Subcutaneous adipose tissue (tissue), 4 donors: ENCODE results near the gene OTOP3. TPM values are rescaled to one million over a fixed set of nuclear protein-coding genes. Genes with fewer than 3 reads are reported as not detected.

ENCODE experiments used
- total RNA-seq, 4 donors: library from RNA; depleted of rRNA; stranded (reverse); fragments of >200 nt; gene quantifications; one replicate each; pipeline ENCODE4 v1.1.0, GENCODE V29; 2016
- TF ChIP-seq, protein P1 (sequence below): fragments of 450-650 bp; IDR thresholded peaks from one replicate; pipeline ENCODE4 v1.5.1; 2016; ENCODE audit warnings: low read depth, mild to moderate bottlenecking, control low read depth, antibody characterized with exemption, moderate library complexity

The OTOP3 gene
- total RNA-seq, 4 donors from 2014 or later, result not detected

DNA sequence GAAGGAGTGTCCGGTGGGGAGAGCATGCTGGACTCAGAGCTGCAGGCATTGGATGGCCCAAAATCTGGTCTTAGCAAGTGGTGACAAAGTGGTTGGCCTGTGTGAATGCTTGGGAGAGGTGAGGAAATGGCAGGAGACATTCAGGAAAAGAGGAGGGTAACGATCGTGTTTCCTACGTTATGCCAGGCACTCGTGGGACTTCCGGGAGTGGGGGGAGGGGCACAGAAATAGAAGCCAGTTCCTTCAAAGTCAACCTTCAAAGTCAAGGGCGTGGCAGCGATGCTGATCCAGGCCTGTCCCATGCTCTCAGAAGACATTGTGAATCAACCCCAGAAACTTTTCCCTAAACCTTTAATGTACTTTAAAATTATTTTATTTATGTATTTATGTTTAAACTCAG lies 3.8 kb downstream of the OTOP3 start:
- TF ChIP-seq, protein P1, sequence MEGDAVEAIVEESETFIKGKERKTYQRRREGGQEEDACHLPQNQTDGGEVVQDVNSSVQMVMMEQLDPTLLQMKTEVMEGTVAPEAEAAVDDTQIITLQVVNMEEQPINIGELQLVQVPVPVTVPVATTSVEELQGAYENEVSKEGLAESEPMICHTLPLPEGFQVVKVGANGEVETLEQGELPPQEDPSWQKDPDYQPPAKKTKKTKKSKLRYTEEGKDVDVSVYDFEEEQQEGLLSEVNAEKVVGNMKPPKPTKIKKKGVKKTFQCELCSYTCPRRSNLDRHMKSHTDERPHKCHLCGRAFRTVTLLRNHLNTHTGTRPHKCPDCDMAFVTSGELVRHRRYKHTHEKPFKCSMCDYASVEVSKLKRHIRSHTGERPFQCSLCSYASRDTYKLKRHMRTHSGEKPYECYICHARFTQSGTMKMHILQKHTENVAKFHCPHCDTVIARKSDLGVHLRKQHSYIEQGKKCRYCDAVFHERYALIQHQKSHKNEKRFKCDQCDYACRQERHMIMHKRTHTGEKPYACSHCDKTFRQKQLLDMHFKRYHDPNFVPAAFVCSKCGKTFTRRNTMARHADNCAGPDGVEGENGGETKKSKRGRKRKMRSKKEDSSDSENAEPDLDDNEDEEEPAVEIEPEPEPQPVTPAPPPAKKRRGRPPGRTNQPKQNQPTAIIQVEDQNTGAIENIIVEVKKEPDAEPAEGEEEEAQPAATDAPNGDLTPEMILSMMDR, result no peak

DNA sequence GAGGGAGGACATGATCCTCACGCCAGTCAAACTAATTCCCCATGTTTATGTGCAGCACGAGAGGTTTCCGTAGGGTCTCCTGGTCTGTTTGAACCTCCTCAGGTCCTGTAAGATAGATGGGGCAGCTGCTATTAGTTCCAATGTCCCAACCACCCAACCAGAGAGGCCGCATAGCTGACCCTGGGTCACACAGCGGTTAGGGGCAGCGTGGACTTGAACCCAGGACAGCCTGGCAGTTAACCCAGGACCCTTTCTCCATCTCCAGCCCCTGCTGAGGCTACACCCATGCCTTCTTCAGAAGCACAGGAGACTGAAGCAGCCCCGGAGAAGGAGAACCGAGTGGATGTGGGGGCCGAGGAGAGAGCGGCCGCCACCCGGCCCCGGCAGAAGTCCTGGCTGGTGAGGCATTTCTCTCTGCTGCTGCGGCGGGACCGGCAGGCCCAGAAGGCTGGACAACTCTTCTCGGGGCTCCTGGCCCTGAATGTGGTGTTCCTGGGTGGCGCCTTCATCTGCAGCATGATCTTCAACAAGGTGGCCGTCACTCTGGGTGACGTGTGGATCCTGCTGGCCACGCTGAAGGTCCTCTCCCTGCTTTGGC lies 5.5 kb downstream of the OTOP3 start:
- TF ChIP-seq, protein P1, result no peak

DNA sequence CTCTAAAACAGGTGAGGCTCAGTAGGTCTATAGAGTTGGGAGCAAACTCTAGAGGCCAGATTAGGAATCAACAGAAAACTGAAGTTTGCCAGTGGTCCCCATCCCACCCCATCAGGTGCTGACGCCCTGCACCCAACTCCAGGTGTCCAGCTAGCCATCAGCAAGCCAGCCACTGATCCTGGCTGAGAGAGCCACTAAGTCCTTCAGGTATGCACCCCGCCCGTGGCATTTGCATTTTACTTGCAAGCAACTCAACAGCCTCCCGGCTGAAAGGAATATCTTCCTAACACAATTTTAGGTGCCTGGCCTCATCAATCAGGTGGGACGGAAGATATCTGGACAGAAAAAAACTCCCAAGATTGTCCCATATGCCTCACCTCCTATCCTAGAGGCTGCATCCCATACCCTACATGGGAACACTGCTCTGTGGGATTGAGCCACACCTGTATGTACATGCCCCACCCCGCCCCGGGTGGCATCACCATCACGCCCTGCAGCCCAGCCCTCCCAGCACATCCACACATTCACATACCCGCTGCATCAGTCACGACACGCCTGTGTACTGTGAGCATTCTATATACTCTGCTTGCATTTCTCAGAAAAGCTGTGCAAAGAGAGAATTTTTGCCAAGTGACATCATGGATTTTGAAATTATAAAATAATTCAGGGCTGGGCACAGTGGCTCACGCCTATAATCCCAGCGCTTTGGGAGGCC lies 8.3 kb downstream of the OTOP3 start:
- TF ChIP-seq, protein P1, result no peak

DNA sequence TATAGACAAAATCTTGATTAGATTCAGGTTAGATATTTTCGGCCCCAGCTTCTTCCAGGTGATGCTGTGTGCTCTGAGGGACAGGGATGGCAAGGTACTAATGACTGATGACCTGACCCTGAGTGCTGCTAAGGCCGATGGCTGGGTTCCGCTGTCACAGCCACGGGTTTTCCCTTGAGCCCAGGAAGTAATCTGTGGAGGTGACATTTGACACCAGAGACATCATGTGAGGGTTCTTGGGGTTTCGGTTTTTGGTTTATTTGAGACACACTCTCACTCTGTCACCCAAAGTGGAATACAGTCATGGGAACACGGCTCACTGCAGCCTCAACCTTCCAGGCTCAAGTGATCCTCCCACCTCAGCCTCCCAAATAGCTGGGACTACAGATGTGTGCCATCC lies 9.8 kb downstream of the OTOP3 start:
- TF ChIP-seq, protein P1, result no peak

DNA sequence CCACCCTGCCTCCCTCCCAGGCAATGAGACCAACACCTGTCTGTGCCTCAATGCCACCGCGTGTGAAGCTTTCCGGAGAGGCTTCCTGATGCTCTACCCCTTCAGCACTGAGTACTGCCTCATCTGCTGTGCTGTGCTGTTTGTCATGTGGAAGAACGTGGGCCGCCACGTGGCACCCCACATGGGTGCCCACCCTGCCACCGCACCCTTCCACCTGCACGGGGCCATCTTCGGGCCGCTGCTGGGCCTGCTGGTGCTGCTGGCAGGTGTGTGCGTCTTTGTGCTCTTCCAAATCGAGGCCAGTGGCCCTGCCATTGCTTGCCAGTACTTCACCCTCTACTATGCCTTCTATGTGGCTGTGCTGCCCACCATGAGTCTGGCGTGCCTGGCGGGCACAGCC lies 10.9 kb downstream of the OTOP3 start:
- TF ChIP-seq, protein P1, result no peak

DNA sequence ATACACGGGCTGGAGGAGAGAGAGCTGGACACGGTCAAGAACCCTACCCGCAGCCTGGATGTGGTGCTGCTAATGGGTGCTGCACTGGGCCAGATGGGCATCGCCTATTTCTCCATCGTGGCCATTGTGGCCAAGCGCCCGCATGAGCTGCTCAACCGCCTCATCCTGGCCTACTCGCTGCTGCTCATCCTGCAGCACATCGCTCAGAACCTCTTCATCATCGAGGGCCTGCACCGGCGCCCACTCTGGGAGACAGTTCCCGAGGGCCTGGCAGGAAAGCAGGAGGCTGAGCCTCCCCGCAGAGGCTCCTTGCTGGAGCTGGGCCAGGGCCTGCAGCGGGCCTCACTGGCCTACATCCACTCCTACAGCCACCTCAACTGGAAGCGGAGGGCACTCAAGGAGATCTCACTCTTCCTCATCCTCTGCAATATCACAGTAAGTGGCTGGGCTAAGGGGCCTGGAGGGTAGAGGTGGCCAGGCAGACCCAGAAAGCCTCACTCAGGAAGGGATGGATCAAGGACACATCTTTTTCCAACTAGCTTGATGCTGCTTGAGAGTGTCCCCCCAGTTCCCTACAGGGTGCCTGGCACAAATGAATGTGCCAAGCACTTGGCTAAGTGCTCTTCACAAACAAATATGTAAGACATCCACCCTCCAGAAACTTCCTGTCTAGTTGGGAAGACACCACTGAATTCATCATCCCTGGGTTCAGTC lies 11.5 kb downstream of the OTOP3 start:
- TF ChIP-seq, protein P1, result no peak

DNA sequence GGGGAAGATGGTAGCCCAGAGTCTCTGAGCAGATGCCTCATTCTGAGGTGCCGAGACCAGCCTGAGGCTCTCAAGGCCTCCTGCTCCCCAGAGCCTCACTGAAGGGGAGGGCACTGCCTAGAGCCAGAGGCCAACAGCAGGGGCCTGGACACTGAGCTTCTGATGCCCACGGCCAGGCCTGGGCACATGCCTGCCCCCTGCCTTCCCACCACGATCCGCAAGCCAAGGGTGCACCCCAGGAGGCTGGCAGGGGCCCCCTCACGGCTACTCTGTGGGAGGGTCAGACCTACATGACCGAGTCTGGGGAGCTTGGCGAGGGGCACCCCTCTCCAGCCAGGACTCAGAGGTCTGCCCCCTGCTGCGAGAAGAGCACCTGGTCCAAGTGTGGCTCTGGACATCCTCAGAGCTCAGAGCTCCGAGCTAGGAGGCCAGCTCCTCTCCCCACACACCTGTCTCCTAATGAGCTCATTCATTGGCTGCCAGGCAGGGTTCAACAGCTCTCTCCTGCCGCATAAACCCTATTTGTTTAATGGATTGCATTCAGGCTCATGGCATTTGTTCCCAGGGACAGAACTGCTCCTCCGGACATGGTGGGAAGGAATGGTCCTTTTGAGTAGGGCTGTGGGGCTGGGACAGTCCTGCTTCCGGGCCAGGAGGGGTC lies 13.9 kb downstream of the OTOP3 start:
- TF ChIP-seq, protein P1, result no peak
